Stimulated activated CD4-positive, alpha-beta T cell treated with anti-CD3 and anti-CD28 coated beads, Interleukin-2, amount 100 ng/mL, for 24 hours (primary cell): ENCODE measurements around the gene PGC.
"Not testable (repeated sequence)": the region's sequence is repeated elsewhere in the genome, so short reads cannot be mapped to it uniquely, and the experiment has no call there.

ENCODE experiments used
- DNase-seq, 2 donors: peaks; one replicate each; pipeline ENCODE4 v3.0.0-alpha.2; 2020

PGC gene

DNA sequence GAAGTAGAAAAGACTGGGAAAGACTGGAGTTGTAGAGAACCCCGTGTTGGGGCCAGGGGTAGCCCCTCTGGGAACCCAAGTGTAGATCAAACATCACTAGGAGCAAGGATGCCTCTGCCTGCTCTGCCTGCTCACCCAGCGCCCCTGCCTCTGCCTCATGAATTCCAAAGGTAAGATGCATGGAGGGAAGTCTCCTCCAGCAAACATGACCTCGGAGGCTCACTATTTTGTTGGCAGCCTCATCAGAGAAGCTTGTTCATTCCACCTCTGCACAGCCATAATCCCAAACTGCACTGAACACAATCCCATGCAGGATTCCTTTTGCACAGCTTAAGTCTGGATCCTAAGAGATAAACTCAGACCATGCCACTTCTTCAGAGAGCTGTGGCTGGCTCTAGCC lies 27.6 kb upstream of the PGC start:
- no peak for DNase-seq

DNA sequence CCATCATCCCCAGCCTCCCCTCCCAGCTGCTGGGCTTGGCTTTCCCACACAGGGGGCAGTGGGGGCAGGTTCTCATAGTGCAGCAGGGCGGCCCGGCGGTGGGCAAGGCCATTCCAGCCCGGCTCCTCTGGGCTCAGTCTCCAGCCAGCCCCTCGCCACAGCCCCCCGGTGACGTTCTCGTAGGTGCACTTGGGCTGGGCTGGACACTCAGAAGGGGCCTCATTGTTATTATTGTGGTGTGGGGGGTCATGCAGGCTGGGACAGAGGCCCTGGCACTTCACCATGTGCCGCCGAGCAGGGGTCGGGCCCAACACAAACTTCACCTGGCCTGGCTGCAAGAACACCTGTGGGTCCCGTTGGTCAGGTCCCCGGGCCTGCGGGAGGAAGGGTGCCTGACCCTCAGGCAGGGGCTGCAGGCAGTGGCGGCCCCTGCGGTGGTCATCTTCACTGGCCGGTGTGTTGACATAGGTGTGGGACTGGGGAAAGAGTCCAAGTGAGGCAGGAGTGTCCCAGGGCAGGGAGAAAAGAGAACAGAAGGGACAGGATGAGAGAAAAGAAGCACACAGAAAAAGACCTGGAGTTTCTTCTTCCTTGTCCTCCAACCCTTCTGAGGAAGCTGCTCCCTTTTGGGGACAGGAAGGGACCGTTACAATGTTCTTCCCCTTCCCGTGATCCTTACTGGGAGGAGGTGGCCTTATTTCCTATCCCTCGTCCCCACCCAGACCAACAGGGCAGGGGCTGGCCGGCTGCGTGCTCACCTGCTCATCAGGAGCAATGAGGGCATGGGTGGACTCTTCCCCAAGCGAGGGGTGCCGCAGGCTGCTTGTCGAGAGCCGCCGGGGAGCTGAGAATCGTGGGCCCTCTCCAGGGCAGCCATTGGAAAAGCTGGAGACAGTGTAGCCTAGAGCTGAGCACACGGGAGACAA lies 24.1 kb upstream of the PGC start:
- no peak for DNase-seq

DNA sequence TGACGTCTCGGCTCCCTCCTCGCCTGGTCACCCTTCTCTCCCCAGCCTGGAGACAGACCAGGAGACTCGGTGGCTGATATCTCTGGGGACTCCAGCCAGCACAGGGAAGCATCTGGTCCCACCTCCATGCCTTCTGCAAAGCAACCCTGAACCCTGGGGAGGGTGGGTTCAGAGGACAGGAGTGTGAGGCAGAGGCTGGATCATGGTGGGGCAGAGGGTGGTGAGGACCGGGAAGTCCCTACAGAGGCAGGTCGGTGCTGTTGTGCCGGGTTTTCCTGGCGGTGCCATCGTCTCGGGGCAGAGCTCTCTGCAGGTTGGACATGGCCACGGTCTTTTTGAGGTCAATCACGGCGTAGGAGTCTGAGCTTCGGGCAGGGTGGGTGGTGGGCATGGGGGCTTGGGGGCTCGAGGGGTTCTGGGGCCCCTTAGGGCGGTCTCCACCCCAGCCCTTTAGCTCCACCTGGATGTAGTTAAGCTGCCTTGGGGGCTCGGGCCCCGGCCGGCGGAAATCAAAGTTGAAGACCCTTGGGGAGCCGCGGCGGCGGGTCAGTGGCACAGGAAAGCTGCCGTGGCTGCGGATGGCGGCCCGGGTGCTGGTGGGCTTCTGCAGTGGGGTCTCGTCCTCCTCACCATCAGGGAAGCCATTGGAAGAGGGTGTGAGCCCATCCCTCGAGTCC lies 23.3 kb upstream of the PGC start:
- DNase-seq: no peak

DNA sequence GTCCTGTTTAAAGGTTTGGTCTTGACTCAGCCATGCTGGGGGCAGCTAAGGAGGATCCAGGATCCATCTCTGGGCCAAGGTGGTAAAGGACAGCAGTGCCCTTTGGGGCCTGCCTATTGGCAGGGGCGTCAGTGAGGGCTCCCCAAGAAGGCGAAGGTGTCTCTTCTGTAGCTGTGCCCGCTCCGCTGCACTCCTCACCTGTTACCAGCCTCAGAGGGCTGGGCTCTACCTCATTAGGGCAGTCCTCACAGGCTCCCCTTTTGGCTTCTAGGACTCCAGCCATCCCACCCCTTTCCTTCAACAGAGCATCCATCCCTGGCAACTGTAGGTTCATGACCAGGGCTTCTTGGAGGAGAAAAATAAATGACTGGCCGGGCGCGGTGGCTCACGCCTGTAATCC lies 22.2 kb upstream of the PGC start:
- DNase-seq: no peak

DNA sequence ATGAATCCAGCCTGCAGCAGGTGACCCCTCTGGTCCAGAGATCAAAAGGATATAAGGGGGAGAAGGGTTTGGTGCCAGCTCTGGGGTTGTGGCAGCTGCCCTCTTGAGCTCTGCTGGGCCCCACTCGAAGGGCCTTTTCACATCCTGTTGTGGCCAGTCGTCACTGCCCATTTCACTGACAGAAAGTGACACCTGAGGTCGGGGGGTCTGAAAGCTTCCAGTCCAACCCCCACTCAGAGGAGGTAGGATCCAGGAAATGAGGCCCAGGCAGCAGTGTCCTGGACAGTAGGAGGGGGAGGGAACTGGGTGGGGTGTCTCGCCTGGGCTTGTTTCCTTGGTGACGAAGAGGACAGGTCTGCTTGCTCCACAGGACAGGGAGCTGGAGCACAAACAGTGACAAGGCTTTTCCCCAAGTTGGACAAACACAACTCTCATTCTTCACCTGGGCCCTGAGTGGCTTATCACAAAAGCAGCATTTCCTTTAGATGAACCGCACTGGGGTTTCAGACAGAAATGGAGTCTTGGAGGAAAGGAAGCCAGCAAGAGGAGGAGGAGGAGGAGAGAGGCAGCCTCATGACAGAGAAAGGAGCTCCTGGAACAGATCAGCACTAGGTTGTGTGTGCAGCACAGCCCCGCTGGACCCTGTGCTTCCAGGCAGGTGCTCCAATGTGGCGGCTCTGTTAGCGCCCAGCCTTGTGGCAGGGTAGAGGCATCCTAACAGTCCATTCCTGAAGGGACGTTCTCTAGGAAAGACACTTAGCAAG lies 21.5 kb upstream of the PGC start:
- DNase-seq: no peak

DNA sequence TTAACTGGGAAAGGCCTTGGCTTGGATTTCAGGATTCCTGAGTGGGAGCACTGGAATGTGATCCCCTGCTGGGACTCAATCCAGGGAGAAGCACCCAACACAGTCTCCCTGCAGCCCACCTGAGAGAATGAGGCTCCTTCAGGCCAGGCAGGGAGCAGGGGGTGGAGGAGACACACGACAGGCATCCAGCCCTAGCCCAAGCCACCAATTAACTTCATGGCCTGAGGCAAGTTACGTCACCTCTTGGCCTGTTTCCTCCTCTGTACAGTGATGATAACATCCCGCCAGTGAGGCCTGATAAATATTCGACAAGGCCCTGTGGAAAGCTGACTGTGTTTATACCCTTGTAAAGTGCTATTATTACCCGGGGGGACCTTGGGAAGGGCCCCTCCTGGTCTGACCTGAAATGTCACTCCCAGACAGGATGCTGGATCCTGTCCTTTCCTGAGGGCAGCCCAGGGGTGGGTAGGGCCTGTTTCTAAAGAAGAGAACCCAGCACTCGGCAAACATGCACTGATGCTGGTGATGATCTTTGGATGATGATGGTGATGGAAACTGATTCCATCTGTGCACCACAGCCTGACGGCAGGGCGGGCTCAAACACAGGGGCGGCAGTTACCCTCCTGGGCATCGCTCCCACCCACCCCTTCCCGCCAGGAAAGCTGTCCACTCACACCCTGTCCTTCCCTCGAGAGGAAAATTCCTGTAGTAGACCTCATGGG lies 20.1 kb upstream of the PGC start:
- DNase-seq: no peak

DNA sequence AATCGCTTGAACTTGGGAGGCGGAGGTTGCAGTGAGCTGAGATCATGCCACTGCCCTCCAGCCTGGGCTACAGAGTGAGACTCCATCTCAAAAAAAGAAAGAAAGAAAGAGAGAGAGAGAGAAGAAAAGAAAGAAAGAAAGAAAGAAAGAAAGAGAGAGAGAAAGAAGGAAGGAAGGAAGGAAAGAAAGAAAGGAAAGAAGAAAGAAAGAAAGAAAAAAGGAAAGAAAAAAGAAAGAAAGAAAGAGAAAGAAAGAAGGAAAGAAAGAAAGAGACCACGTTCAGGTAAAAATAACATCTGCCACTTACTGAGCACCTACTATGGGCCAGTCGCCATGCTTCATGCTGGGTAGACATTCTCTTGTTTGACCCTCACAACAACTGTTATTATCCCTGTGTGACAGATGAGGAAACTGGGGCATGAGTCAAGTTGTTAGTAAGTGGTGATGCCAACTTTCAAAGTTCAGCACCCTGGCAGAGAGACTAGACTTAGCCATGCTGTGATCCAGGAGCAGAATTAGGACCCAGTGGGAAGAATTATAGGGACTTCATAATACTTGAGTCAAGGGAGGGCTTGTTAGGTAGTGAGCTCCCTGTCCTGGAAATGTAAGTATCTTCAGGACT lies 19.0 kb upstream of the PGC start:
- not testable (repeated sequence) for DNase-seq

DNA sequence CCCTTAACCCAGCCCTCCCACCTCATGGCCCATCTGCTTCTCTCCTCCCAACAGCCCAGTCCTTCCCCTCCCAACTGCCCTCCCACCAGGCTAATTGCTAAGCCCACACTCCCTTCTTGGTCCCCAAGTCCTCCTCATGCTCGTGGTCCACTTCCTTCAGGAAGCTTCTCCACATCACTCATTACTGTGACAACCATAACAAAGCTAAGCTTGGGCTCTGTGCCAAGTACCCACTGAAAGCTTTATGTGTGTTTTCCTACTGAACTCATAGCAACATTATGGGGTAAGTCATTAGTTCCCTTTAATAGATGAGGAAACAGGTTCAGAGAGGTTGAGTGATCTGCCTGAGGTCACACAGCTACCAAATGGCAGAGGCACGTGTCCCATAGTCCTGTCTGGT lies 16.3 kb upstream of the PGC start:
- DNase-seq: no peak

DNA sequence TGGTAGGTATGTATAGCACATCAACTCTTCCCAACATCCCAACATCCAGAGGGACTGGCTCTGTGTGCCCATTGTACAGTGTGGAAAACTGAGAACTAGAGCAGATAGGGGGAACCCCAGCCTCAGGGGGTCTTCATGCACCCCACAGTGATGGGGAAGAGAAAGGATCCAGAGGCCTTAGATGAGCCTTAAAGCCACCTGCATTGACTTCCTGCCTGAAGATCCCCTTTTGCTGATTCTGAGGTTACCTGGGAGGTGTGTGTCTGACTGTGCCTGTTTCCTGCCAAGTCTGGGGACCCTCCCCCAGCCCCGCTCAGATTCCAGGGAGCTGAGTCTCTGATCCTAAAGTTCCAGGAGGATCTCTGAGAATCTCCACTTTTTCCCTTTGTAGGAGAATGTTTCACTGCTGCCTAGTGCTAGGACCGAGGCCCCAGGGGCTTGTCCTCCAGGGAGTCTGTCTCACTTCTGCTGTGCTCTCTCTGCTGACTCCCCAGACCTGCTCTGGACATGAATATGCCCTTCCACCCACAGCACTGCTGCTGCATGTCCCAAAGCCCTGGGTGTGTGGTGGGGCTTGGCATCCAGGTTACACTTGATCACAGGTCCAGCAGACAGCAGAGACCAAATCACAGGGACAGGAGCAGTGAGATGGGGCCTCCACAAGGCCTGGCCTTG lies 12.8 kb upstream of the PGC start:
- no peak for DNase-seq

DNA sequence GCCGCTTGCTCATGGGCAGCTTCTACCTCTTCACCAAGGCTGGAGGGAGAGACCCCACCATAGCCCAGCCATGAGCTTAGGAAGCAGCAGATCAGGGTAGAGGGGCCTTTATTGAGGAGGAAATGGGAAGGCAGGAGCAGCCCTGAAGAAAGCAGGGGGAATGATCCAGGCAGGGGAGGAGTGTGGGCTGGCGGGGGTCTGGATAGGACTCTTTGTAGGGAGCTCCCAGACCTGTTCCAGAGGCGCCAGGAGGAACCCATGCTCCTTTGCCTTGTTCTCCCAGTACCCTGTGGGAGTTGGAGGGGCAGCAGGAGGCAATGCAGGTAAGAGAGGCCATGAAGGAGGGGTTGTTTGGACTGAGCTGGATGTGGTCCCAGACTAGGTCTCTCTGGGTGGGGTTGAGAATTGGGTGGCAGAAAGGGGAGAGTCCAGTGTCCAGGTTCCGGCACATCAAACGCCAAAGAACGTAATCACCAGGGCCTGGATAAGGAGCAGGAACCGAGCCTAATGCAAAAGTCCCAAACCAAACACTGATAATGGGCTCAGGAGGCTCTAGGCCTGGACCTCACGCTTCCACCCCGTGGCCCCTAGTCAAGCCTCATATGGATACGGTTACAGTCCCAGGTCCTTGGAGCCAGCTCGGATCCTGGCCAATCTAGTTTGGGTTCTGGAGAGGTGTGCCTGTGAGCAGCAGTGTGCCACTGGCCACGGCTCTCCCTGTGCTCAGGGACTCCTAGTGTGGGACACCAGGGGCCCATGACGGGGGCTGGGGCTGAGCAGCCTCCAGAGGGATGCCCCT lies 12.1 kb upstream of the PGC start:
- no peak for DNase-seq

DNA sequence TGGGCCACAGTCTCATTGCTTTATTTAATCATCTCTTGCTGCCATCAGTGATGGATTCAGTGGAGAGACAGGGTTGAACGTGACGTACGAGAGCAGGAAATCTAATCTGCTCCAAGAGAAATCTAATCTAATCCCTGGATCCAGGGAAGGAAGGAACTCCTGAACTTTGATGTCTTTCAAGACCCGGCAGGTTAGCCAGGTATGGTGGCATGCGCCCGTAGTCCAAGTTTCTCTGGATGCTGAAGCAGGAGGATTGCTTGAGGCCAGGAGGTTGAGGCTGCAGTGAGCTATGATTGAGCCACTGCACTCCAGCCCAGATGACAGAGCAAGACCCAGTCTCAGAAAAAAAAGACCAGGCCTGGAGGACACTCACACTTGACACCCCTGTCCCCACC lies 11.4 kb upstream of the PGC start:
- no peak for DNase-seq

DNA sequence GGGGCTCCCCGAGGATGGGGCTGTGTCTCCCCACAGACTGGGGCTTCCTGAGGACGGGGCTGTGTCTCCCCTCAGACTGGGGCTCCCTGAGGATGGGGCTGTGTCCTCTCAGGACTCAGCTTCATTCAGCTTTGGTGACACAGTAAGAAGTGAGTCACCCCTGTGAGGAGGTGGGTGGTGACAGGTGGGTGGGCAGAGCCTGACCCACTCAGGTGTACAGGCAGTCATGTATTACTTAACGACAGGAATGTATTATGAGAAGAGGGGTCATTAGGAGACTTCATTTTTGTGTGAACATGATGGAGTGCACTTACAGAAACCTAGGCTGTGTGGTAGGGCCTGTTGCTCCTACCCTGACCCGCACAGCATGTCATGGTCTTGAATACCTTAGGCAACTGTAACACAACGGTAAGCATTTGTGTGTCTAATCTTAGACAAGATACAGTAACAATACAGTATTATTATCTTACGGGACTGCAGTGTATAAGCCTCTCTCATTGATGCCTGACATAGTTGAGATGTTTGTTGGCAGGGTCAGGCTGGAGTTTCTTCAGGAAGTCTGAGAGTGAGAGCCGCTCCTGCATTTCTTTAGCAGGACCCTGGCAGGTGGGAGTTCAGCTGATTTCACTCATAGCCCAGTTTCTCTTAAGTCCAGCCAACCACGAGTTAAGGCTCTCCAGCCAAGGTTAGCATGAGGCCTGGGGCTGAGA lies 10.9 kb upstream of the PGC start:
- DNase-seq: no peak

DNA sequence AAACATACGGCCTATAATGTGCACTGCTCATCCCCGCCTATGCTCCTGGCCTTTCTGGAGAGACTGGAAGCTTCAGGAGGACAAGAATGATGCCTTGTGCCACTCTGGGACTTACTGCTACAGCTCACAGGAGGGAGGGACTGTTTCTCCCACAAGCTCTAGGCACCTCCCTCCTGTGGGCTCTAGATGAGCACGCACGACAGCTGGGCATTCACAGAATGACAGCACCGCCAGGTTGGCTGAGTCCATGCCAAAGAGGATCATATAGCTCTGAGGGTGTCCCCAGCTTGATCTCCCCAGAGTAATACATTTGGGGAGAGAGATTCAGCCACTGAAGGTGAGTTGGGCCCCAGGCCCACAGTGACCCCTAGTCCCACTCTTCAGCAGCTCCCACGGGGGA lies 10.1 kb upstream of the PGC start:
- DNase-seq: no peak

DNA sequence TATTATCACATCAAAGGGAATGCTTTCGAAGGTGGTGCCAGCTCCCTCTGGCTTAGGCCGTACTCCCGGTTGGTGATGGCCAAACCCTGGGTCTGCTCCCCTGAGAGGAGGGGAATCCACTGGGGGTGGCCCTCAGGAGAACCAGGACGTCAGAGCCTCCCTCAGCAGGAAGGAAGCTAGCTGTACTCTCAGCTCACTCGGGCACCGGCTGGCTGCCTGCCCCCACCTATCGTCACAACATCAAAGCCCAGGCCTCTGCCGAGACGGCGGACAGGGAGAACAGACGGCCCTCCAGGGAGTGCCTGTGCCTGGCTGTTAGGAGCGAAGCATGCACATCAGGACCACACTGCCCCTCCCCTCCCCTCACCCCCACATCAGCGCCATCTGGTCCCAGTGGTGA lies 9.2 kb upstream of the PGC start:
- no peak for DNase-seq

DNA sequence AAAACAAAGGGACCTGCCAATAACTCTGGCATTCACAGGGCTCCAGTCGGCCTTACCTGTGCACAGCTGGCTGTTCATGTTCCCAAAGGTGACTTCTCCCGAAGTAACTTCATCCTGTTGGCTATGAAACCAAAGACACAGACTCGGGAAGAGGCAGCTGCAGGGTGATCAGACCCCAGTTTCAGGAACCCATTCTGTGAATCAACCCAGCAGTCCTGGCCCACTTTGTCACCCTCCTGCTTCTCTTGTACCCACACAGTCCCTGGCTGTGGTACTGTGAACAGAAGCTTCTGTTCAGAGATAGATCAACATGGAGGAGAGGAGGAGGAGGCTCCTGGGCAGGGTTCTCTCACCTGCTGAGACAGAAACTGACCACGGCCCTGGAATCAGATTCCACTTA lies 8.7 kb upstream of the PGC start:
- no peak for DNase-seq

DNA sequence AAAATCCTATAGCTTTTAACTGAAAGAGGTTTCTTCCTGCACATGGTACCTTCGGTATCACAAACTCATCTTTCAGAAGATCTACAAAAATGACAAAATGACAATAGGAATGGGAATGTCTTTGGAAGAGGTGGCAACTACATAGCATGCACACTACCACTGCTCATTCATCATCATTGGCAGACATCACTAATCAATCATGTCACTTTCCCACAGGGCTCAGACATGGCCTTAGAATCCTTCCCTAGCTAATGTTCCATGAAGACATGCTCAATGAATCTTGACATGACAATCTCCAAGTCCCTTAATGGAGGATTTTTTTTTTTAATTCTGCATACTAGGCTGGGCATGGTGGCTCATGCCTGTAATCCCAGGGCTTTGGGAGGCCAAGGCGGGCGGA lies 3.2 kb upstream of the PGC start:
- no peak for DNase-seq

DNA sequence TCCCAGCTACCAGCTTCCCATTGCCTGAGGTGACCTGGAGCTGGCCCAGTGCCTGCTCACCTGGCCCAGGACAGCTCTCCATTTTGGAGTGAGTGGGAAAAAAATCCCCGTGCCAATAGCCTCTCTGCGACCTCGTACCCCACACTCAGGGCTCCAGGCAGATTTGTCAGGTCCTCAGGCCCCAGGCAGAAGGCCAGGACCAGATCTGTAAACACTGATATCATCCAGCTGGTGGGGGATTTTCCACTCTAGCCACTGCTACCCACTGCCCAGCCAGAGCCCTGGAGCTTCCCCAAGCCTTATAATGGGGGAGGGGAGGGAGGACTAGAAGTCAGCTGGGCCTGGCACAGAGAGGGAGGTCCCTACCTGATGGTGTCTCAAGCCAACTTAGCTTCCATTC lies 1.3 kb upstream of the PGC start:
- DNase-seq: no peak

DNA sequence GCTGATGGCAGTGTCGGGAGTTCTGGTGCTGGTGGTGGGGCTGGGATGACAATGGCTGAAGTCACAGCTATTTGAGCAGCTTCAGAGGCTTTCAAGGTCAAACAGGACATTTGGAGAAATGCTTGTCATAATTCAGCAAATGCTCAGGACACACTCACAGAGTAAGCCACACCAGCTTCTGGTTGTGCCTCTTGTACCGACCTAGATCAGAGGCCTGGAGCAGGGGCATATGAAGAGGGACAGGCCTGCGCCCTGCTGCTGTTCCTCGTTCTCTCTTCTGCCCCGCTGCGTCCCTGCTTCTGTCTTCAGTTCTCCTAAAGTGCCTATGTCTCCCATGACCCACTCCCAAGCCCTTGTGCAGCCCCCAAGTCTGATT lies 893 bp upstream of the PGC start:
- DNase-seq: no peak

DNA sequence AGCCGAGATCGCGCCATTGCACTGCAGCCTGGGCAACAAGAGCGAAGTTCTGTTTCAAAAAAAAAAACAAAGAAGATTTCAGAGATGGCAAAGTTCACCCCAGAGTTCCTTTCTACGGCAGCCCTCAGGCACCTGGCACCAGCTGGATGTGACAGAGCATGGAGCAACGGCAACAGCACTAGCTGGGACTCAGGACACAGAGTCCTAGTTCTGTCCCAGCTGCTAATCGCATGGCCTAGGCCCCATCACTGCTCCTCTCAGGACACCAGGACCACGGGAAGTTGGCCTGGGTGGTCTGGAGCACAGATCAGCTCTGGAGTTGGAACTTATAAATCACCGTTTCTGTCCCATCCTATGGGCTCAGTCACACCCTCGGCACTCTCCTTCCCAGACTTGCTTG lies 1.1 kb downstream of the PGC start:
- DNase-seq: no peak

DNA sequence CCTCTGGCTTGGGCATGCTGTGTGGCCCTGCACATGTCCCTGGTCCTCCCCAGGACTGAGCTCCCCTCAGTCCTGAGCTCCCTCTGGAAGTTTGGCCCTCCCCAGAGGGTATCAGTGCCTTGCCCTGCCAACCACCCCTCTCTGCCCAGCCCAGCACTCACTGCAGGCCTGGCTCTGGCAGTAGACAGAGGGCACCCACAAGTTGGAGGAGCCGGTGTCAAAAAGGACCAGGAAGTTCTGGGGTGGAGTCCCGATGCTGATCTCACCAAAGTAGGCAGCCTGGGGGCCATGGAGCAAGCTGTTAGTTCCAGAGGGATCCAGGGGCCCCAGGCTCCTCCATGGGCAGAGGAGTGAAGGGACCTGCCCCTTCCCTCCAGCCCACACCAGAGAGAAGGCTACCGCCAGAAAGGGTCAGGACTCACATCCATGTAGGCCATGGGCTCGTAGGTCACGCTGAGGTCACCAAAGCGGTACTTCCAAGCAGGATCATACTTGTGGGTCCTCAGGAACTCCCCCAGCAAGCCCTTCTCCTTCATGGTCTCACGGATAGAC lies 2.9 kb downstream of the PGC start:
- DNase-seq: no peak
